Mesenchymal stem cell (in vitro differentiated cells and primary cell): ENCODE results near the gene RCAN2.

Source experiments
- DNase-seq: peaks from one replicate; pipeline ENCODE4 v3.0.0-alpha.2; 2013
- H2AFZ ChIP-seq: one replicate; pipeline ENCODE4 v1.6.1; 2013; ENCODE audit warnings: low read depth, mild to moderate bottlenecking, control low read depth, inconsistent platforms, low read length, moderate library complexity
- H2AK5ac ChIP-seq: 2 replicates; pipeline ENCODE4 v1.6.1; 2013; ENCODE audit warnings: low read length, moderate library complexity, mild to moderate bottlenecking, inconsistent platforms; ENCODE audit not compliant: severe bottlenecking
- H2BK120ac ChIP-seq: one replicate; pipeline ENCODE4 v1.6.1; 2013; ENCODE audit warnings: low read depth, mild to moderate bottlenecking, inconsistent platforms, low read length, moderate library complexity
- H2BK12ac ChIP-seq, 2 experiments: one replicate each; pipeline ENCODE4 v1.6.1; 2013; ENCODE audit warnings: inconsistent platforms in 2 of 2, low read length in 2 of 2, mild to moderate bottlenecking in 2 of 2, moderate library complexity in 2 of 2, control low read depth in 1 of 2
- H2BK15ac ChIP-seq: one replicate; pipeline ENCODE4 v1.6.1; 2013; ENCODE audit warnings: mild to moderate bottlenecking, low read depth, inconsistent platforms; ENCODE audit not compliant: poor library complexity, severe bottlenecking
- H2BK5ac ChIP-seq: 2 replicates; pipeline ENCODE4 v1.6.1; 2013; ENCODE audit warnings: low read depth, mild to moderate bottlenecking, low read length, control low read depth, inconsistent platforms; ENCODE audit not compliant: poor library complexity, severe bottlenecking
- H3K14ac ChIP-seq, 2 experiments: one replicate each; pipeline ENCODE4 v1.6.1; 2013; ENCODE audit warnings: inconsistent platforms in 2 of 2, low read length in 2 of 2, control low read depth in 1 of 2, mild to moderate bottlenecking in 1 of 2, moderate library complexity in 1 of 2
- H3K18ac ChIP-seq, 2 experiments: one replicate each; pipeline ENCODE4 v1.6.1; 2013; ENCODE audit warnings: inconsistent platforms in 2 of 2, low read length in 2 of 2, control low read depth in 1 of 2, low read depth in 1 of 2, mild to moderate bottlenecking in 1 of 2
- H3K23ac ChIP-seq, 2 experiments: one replicate each; pipeline ENCODE4 v1.6.1; 2013; ENCODE audit warnings: inconsistent platforms in 2 of 2, low read length in 2 of 2, mild to moderate bottlenecking in 2 of 2, moderate library complexity in 2 of 2, control low read depth in 1 of 2
- H3K27ac ChIP-seq: 2 replicates; pipeline ENCODE4 v1.5.1; 2013; ENCODE audit warnings: mild to moderate bottlenecking, moderate library complexity, low read length, control low read depth, inconsistent platforms; ENCODE audit not compliant: poor library complexity, severe bottlenecking
- H3K27me3 ChIP-seq, 2 experiments: 2 replicates each; pipeline versions ENCODE4 v1.6.1 to v1.7.0; 2013; ENCODE audit warnings: low read length in 2 of 2, mild to moderate bottlenecking in 2 of 2, moderate library complexity in 2 of 2, control low read depth in 1 of 2, inconsistent platforms in 1 of 2; ENCODE audit not compliant: control insufficient read depth in 1 of 2, insufficient read depth in 1 of 2
- H3K36me3 ChIP-seq, 2 experiments: 2 replicates each; pipeline versions ENCODE4 v1.6.1 to v1.7.0; 2013; ENCODE audit warnings: low read length in 2 of 2, control low read depth in 1 of 2, inconsistent platforms in 1 of 2, low read depth in 1 of 2, mild to moderate bottlenecking in 1 of 2; ENCODE audit not compliant: insufficient read depth in 2 of 2, control insufficient read depth in 1 of 2
- H3K4ac ChIP-seq, 2 experiments: one replicate each; pipeline ENCODE4 v1.6.1; 2013; ENCODE audit warnings: inconsistent platforms in 2 of 2, low read length in 2 of 2, mild to moderate bottlenecking in 2 of 2, moderate library complexity in 2 of 2, control low read depth in 1 of 2, low read depth in 1 of 2
- H3K4me1 ChIP-seq: 2 replicates; pipeline ENCODE4 v1.6.1; 2013; ENCODE audit warnings: low read depth, low read length, control low read depth; ENCODE audit not compliant: control insufficient read depth, insufficient read depth
- H3K4me2 ChIP-seq: 2 replicates; pipeline ENCODE4 v1.6.1; 2013; ENCODE audit warnings: low read length, mild to moderate bottlenecking, inconsistent platforms; ENCODE audit not compliant: poor library complexity, severe bottlenecking
- H3K4me3 ChIP-seq, 2 experiments: 2 replicates each; pipeline versions ENCODE4 v1.5.1 to v1.7.0; 2013; ENCODE audit warnings: low read length in 2 of 2, mild to moderate bottlenecking in 2 of 2, control low read depth in 1 of 2, low read depth in 1 of 2; ENCODE audit not compliant: insufficient read depth in 1 of 2
- H3K79me1 ChIP-seq: replicated peaks from 2 replicates; pipeline ENCODE4 v1.6.1; 2013; ENCODE audit warnings: mild to moderate bottlenecking, control low read depth, low read length, inconsistent platforms; ENCODE audit not compliant: poor library complexity, severe bottlenecking
- H3K9ac ChIP-seq: 2 replicates; pipeline ENCODE4 v1.7.0; 2013; ENCODE audit warnings: mild to moderate bottlenecking, low read length, moderate library complexity
- H3K9me3 ChIP-seq: 2 replicates; pipeline ENCODE4 v1.7.0; 2013; ENCODE audit warnings: mild to moderate bottlenecking, low read length; ENCODE audit not compliant: control insufficient read depth
- H4K8ac ChIP-seq: one replicate; pipeline ENCODE4 v1.6.1; 2013; ENCODE audit warnings: inconsistent platforms, mild to moderate bottlenecking, low read length, moderate library complexity
- H4K91ac ChIP-seq: one replicate; pipeline ENCODE4 v1.6.1; 2013; ENCODE audit warnings: mild to moderate bottlenecking, low read length, inconsistent platforms
- WGBS: methylation state at CpG from one replicate; pipeline ENCODE4 v1.1.7; 2013; ENCODE audit warnings: mixed read lengths; 5-methylcytosine and 5-hydroxymethylcytosine counted together

RCAN2 gene

GRCh38 chr6:46189726-46190125 lies 301.5 kb downstream of the RCAN2 start:
- Histone ChIP-seq H3K27ac (no peak overlapping the region), H4K8ac (no peak overlapping the region), H3K14ac (no peak overlapping the region), H3K9me3 (no peaks in the 10 kb centered on the region), H2BK120ac (no peak overlapping the region), H3K79me1 (no peaks in the 10 kb centered on the region), H2BK15ac (no peak overlapping the region), H2AK5ac (no peak overlapping the region), H3K4me2 (no peak overlapping the region), H4K91ac (no peak overlapping the region), H2AFZ (no peak overlapping the region), H2BK12ac (no peak overlapping the region), H3K4ac (no peak overlapping the region), H3K4me3 (no peak overlapping the region), H3K4me1 (no peaks in the 10 kb centered on the region), H3K9ac (no peak overlapping the region), H3K18ac (no peak overlapping the region), H3K27me3 (no peaks in the 10 kb centered on the region), H3K36me3 (no peaks in the 10 kb centered on the region), H3K23ac (no peak overlapping the region), H2BK5ac (peak overlapping the region; percentile 9)
- DNase-seq = no peak
- 89% methylated on average over 4 of the region's 4 CpGs for WGBS

DNA sequence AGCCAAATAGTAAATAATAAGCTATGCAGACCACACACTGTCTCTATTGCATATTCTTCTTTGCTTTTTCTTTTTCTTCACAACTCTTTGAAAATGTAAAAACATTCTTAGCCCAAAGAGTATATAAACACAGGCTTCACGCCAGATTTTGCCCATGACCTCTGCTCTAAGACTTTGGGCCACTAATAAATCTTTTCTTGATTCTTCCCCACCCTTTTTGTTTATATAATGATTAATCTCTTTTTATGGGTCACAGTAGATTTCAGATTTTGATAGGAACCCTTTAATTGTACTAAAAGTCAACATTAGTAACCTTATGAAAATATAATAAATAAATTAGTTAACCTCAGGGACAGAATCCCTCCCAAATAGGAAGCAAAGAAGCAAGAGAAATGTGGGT lies 304.7 kb downstream of the RCAN2 start:
- no peak overlapping the region for H3K18ac ChIP-seq
- no peaks in the 10 kb centered on the region for H3K9me3 ChIP-seq
- no peak overlapping the region for H2BK15ac ChIP-seq
- no peaks in the 10 kb centered on the region for H3K79me1 ChIP-seq
- 33% methylated on average over 1 of the region's 1 CpG for WGBS
- H2AK5ac ChIP-seq = no peak overlapping the region
- no peak overlapping the region for H2BK12ac ChIP-seq
- no peak overlapping the region for H4K8ac ChIP-seq
- H3K14ac ChIP-seq = no peak overlapping the region
- H2BK5ac ChIP-seq = no peak overlapping the region
- H3K4me1 ChIP-seq = no peaks in the 10 kb centered on the region
- H3K27ac ChIP-seq = no peak overlapping the region
- no peak overlapping the region for H3K4ac ChIP-seq
- no peak overlapping the region for H2AFZ ChIP-seq
- no peak overlapping the region for H3K23ac ChIP-seq
- no peaks in the 10 kb centered on the region for H3K27me3 ChIP-seq
- no peak overlapping the region for H3K4me3 ChIP-seq
- H4K91ac ChIP-seq = no peak overlapping the region
- H3K36me3 ChIP-seq = no peaks in the 10 kb centered on the region
- H3K4me2 ChIP-seq = no peak overlapping the region
- DNase-seq = no peak
- H3K9ac ChIP-seq = no peak overlapping the region
- H2BK120ac ChIP-seq = no peak overlapping the region

DNA sequence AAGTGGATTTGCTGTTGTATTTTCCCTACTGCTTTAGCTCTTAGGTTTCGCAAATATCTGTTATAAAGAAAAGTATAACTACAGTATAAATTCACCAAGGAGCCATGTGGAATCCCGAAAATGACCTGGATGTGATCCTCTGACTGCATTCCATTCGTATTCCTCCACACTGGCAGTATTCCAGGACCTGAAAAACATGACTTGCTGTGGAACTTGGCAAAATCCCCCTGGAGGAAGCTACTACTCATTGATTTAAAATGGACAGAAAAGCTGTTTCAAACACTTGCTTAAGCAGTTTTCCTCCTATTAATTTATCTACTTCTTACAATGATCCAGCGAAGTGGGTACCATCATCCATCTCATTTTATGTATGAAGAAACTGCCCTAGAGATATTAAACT lies 307.1 kb downstream of the RCAN2 start:
- H2BK12ac ChIP-seq = no peak overlapping the region
- no peaks in the 10 kb centered on the region for H3K4me1 ChIP-seq
- no peak overlapping the region for H2BK120ac ChIP-seq
- H3K4ac ChIP-seq = no peak overlapping the region
- H4K8ac ChIP-seq = no peak overlapping the region
- peak overlapping the region in 1 of 2 experiments; percentile 27 for H3K4me3 ChIP-seq
- H3K18ac ChIP-seq = no peak overlapping the region
- H3K27ac ChIP-seq = no peak overlapping the region
- no peak overlapping the region for H3K23ac ChIP-seq
- no peak overlapping the region for H2BK15ac ChIP-seq
- no peaks in the 10 kb centered on the region for H3K79me1 ChIP-seq
- peak overlapping the region; percentile 69 for H3K9ac ChIP-seq
- no peak overlapping the region for H3K4me2 ChIP-seq
- peak; percentile 12 for DNase-seq
- H3K9me3 ChIP-seq = no peaks in the 10 kb centered on the region
- no peak overlapping the region for H4K91ac ChIP-seq
- H3K14ac ChIP-seq = no peak overlapping the region
- H2AFZ ChIP-seq = no peak overlapping the region
- H3K36me3 ChIP-seq = no peaks in the 10 kb centered on the region
- no peak overlapping the region for H2AK5ac ChIP-seq
- no peak overlapping the region for H2BK5ac ChIP-seq
- WGBS = 49% methylated on average over 4 of the region's 4 CpGs
- peaks cover 0 to 13% of the 10 kb centered on the region in 2 experiments for H3K27me3 ChIP-seq

DNA sequence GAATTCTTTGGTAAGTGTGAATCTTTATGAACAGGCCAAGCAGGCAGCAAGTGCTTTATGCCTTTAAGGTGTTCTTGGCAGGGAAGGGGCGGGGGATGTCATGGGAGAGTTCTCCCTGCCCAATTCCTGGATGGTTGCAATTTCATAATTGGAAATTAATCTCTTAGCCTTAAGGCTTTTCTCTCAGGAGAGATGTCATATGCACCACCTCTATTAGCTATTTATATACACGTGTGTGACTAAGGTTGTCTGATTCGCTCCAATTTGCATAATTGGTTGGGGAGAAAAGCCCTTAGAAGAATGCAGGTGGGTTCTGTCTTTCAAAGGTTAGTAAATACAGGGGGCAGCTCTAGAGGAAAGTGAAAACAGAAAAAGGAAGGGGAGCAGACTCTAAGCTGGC lies 315.3 kb downstream of the RCAN2 start:
- no peaks in the 10 kb centered on the region for H3K9me3 ChIP-seq
- H3K27ac ChIP-seq = no peak overlapping the region
- H2AFZ ChIP-seq = no peak overlapping the region
- H3K9ac ChIP-seq = no peak overlapping the region
- no peak overlapping the region for H4K91ac ChIP-seq
- H3K18ac ChIP-seq = no peak overlapping the region
- no peaks in the 10 kb centered on the region for H3K79me1 ChIP-seq
- no peak for DNase-seq
- H3K27me3 ChIP-seq = peaks cover 5 to 32% of the 10 kb centered on the region in 2 experiments
- H2AK5ac ChIP-seq = no peak overlapping the region
- H3K36me3 ChIP-seq = no peaks in the 10 kb centered on the region
- H3K23ac ChIP-seq = no peak overlapping the region
- H4K8ac ChIP-seq = no peak overlapping the region
- H3K4me1 ChIP-seq = peaks cover 3% of the 10 kb centered on the region
- H2BK12ac ChIP-seq = no peak overlapping the region
- H3K14ac ChIP-seq = no peak overlapping the region
- H2BK120ac ChIP-seq = no peak overlapping the region
- WGBS = 61% methylated on average over 3 of the region's 3 CpGs
- no peak overlapping the region for H2BK15ac ChIP-seq
- H3K4me2 ChIP-seq = no peak overlapping the region
- H2BK5ac ChIP-seq = no peak overlapping the region
- no peak overlapping the region for H3K4me3 ChIP-seq
- H3K4ac ChIP-seq = no peak overlapping the region
